Progenitor cell of endocrine pancreas (in vitro differentiated cells): ENCODE results near the gene UVRAG. TPM values are rescaled to one million over a fixed set of nuclear protein-coding genes. Genes with fewer than 3 reads are reported as not detected.
"Not testable (repeated sequence)": the region's sequence is repeated elsewhere in the genome, so short reads cannot be mapped to it uniquely, and the experiment has no call there.

Experiments used
- DNase-seq: peaks from one replicate; pipeline ENCODE4 v3.0.0; 2021; ENCODE audit warnings: low spot score; ENCODE audit not compliant: unreplicated experiment
- H3K27ac Mint-ChIP-seq: 2 replicates; pipeline ENCODE4 v1.8.0; 2021; ENCODE audit warnings: mild to moderate bottlenecking, moderate library complexity, mixed read lengths
- H3K27me3 Mint-ChIP-seq: 2 replicates; pipeline ENCODE4 v1.8.0; 2021; ENCODE audit warnings: mixed read lengths
- H3K36me3 Mint-ChIP-seq: 2 replicates; pipeline ENCODE4 v1.8.0; 2022; ENCODE audit warnings: mixed read lengths; ENCODE audit not compliant: insufficient read depth
- H3K4me1 Mint-ChIP-seq: 2 replicates; pipeline ENCODE4 v1.8.0; 2021; ENCODE audit warnings: low read depth, mixed read lengths
- H3K4me3 Mint-ChIP-seq: 2 replicates; pipeline ENCODE4 v1.8.0; 2021; ENCODE audit warnings: low read depth, mild to moderate bottlenecking, moderate library complexity, mixed read lengths
- H3K9me3 Mint-ChIP-seq: 2 replicates; pipeline ENCODE4 v1.8.0; 2021; ENCODE audit warnings: low read depth, mixed read lengths
- total RNA-seq: library from RNA; stranded (reverse); gene quantifications from 2 replicates; pipeline ENCODE4 v1.2.1, GENCODE V29; 2021
- TF ChIP-seq, protein P1 (sequence below): fragments of 200-600 bp; sonication (generic); IDR thresholded peaks from one replicate; pipeline ENCODE4 v1.5.0; 2021; ENCODE audit warnings: antibody characterized with exemption, mild to moderate bottlenecking; ENCODE audit not compliant: unreplicated experiment

The UVRAG gene
- total RNA-seq, 1 donor from 2014 or later: 25.7 TPM

DNA sequence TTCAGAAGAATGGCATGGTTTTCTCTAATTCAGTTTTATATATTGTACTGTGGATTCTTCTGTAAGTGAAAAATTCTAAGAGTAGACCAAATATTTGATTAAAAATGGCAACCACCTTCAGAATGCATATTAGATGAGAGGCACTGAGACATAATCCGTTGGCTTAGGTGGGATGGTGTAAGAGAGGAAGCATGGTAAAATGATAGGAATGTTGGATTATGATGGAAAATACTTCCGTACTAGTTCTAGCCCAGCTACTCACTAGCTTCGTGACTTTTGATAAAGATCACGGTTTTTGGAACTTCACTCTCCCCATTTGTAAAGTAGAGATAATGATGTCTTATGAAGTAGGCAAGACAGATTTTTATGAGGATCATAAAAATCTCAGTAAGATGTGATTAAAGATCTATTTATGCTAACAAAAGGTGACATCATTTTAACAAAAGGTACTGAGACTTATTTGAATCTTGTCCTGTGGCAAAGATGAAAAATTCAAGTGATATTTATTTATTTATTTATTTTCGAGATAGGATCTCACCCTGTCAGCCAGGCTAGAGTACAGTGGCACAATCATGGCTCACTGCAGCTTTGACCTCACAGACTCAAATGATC is 37.5 kb downstream of the UVRAG start:
- TF ChIP-seq, protein P1, sequence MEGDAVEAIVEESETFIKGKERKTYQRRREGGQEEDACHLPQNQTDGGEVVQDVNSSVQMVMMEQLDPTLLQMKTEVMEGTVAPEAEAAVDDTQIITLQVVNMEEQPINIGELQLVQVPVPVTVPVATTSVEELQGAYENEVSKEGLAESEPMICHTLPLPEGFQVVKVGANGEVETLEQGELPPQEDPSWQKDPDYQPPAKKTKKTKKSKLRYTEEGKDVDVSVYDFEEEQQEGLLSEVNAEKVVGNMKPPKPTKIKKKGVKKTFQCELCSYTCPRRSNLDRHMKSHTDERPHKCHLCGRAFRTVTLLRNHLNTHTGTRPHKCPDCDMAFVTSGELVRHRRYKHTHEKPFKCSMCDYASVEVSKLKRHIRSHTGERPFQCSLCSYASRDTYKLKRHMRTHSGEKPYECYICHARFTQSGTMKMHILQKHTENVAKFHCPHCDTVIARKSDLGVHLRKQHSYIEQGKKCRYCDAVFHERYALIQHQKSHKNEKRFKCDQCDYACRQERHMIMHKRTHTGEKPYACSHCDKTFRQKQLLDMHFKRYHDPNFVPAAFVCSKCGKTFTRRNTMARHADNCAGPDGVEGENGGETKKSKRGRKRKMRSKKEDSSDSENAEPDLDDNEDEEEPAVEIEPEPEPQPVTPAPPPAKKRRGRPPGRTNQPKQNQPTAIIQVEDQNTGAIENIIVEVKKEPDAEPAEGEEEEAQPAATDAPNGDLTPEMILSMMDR: no peak
- no peaks in the 10 kb centered on the region for H3K27me3 Mint-ChIP-seq
- no peak overlapping the region for H3K4me3 Mint-ChIP-seq
- H3K9me3 Mint-ChIP-seq: peaks cover 3% of the 10 kb centered on the region
- H3K4me1 Mint-ChIP-seq: no peaks in the 10 kb centered on the region
- no peak for DNase-seq
- H3K27ac Mint-ChIP-seq: no peak overlapping the region
- peaks cover 19% of the 10 kb centered on the region for H3K36me3 Mint-ChIP-seq

DNA sequence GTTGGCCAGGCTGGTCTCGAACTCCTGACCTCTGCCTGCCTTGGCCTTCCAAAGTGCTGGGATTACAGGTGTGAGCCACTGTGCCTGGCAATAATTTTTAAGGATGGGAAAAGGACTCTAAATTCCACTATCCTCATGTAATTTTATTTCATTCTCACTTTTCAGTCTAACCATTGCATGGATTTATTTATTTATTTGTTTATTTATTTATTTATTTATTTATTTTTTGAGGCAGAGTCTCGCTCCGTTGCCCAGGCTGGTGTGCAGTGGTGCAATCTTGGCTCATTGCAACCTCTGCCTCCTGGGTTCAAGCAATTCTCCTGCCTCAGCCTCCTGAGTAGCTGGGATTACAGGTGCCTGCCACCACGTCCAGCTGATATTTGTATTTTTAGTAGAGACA is 38.6 kb downstream of the UVRAG start:
- not testable (repeated sequence) for DNase-seq, H3K9me3 Mint-ChIP-seq, H3K27me3 Mint-ChIP-seq, H3K4me1 Mint-ChIP-seq, H3K27ac Mint-ChIP-seq, H3K4me3 Mint-ChIP-seq
- H3K36me3 Mint-ChIP-seq: peaks cover 19% of the 10 kb centered on the region

DNA sequence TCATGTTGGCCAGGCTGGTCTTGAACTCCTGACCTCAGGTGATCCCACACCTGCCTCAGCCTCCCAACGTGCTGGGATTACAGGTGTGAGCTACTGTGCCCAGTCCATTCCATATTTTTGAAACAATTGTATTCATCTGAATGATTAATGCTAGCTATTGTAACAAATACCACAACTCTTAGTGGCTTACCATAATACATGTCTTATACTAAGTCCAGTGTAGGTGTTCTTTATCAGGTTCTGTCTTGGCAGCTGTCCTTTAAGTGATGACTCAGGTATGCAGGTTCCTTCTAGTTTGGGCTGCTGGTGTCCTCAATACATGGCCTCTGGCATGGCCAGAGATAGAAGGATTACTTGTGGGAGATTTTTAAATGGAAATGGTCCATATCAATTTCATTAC is 39.0 kb downstream of the UVRAG start:
- Mint-ChIP-seq H3K9me3 (peaks cover 3% of the 10 kb centered on the region), H3K4me3 (no peak overlapping the region), H3K27ac (no peak overlapping the region), H3K27me3 (no peaks in the 10 kb centered on the region), H3K36me3 (peaks cover 19% of the 10 kb centered on the region), H3K4me1 (no peaks in the 10 kb centered on the region)
- no peak for DNase-seq
- TF ChIP-seq, protein P1: no peak

DNA sequence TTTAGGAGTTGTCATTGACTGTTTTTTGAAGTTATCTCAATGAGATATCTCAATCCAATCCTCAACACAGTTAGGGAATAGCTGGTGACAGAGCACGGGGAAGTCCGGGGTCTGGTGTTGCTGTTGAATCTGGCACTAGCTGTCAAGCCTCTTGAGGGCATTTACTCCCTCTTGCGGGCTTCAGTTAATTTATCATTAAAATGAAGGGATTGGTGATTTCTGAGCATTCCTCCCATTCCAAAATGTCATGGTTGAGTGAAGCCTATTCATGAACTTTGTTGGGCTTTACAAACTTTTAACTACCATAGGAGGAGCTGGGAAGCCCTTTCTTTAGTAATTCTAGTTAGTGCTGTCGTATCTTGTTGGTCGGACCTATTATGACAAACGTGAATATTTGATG is 40.2 kb downstream of the UVRAG start:
- Mint-ChIP-seq H3K4me1 (no peaks in the 10 kb centered on the region), H3K4me3 (no peak overlapping the region), H3K9me3 (peaks cover 3% of the 10 kb centered on the region), H3K27ac (no peak overlapping the region), H3K27me3 (no peaks in the 10 kb centered on the region), H3K36me3 (peaks cover 19% of the 10 kb centered on the region)
- TF ChIP-seq, protein P1: no peak
- DNase-seq: no peak

DNA sequence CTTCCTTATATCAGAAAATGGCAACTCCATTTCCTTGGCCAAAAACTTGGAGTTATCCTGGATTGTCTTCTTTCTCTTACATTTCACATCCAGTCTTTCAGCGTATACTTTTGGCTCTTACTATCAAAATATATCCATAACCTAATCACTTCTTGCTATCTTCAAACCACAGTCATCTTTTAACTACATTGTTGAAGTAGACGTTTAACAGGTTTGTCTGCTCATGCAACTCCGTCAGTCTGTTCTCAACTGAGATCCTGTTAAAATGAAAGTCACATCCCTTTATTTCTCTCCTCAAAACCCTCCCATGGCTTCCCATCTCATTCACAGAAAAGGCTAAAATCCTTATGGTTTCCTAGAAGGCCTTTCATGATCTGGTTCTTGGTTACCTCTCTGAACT is 41.9 kb downstream of the UVRAG start:
- TF ChIP-seq, protein P1: no peak
- H3K36me3 Mint-ChIP-seq: peaks cover 19% of the 10 kb centered on the region
- no peak overlapping the region for H3K27ac Mint-ChIP-seq
- H3K27me3 Mint-ChIP-seq: no peaks in the 10 kb centered on the region
- no peaks in the 10 kb centered on the region for H3K4me1 Mint-ChIP-seq
- DNase-seq: no peak
- peaks cover 3% of the 10 kb centered on the region for H3K9me3 Mint-ChIP-seq
- no peak overlapping the region for H3K4me3 Mint-ChIP-seq

DNA sequence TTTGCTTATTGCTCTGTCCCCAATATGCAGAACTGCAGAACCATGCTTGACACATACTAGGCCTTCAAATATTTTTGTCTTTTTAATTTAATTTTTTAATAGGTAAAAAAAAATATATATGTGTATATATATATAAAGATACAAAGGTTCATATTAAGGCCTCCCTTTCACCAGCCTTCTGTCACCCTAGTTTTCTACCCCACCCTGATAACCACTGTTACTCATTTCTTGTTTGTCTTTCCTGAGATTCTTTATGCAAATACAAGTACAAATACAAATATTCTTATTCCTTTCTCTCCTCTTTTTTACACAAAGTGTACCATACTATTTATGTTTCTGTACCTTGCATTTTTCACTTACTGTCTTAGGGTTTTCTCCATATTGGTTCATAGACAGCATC is 43.0 kb downstream of the UVRAG start:
- Mint-ChIP-seq H3K27ac (no peak overlapping the region), H3K4me3 (no peak overlapping the region), H3K36me3 (peaks cover 16% of the 10 kb centered on the region), H3K4me1 (no peaks in the 10 kb centered on the region), H3K9me3 (peaks cover 3% of the 10 kb centered on the region), H3K27me3 (no peaks in the 10 kb centered on the region)
- no peak for DNase-seq
- TF ChIP-seq, protein P1: no peak
